ENCODE data around the gene SMARCA2.

Gene SMARCA2

GRCh38 chr9:2016408-2017330 lies 1.5 kb downstream of the SMARCA2 start:
- peak; percentile 68 to 83 for DNase-seq

DNA sequence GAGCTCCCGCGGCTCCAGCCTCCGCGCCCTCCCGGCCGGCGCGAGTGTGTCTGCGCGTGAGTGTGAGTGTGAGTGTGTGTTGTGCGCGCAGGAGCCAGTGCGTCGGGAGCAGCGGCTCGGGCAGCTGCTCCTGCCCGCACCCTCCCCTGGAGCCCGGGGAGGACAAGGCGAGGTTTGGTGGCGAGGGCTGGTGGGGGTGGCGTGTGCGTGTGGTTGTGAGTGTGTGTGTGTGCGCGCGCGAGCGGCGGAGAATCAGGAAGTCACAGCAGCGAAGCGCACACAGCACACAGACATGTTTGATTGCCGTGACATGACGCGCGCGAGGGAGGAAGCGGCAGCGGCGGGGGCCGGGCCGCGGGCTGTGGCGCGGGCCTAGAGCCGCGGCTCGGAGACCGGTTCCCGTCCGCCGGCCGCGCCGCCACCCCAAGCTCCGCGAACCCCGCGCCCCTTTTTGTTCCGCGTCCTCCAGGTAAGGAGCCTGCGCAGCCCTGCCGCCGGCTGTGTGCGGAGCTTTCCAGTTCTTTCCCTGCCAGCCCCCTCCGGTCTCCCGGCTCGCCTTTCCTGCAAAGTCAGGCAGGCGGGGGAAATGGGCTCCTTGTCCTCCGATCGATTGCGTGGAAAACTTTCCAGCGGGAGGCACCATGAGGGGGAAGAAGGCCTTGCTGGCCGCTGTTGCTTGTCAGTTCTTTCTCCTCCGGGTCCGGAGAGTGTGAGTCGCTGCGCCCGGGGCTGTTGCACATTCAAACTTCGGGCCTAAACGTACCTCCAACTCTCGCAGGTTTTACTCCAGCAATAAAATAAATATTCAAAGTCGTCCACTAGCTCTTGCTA lies 2.4 kb downstream of the SMARCA2 start:
- DNase-seq = peak; percentile 38 to 81

- DNase-seq = no peak
These were observed 3.1 kb downstream of the SMARCA2 start for GRCh38 chr9:2018162-2018643.

DNA sequence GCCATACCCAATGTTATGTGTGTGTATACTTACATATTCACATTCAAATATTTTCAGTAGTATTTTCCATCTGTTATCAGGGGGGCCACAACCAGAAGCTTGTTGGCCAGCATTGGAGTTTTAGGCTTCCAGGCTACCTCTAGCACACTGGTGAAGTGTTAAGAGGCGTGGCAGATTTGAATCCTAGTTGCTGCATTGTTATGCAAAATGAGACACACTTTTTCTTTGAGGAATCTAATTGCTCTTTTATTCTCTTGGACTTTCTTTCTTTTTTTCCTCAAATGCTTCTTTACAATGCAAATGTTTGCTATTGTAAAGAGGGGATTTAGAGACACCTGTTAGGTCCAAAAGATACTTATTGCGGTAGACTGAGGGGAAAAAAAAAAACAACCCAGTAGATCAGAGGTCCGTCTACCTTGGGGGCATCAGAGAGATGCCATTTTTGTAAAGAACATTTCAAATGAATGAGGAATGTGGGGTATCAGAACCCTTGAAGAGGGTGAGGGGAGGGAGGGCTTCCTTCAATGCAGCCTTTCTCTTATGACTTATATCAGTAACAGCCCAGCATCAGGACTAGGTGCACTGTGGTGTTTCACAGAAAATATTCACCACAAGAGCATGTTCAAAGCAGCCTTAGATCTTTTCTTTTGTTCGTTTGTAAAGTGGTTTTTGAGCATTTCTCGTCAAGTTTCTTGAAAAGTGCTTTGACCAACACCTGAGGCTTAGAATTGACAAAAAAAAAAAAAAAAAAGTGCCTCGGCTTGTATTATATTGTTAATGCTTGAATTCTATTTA lies 3.8 kb downstream of the SMARCA2 start:
- peak in 1 of 2 experiments; percentile 37 for DNase-seq

DNA sequence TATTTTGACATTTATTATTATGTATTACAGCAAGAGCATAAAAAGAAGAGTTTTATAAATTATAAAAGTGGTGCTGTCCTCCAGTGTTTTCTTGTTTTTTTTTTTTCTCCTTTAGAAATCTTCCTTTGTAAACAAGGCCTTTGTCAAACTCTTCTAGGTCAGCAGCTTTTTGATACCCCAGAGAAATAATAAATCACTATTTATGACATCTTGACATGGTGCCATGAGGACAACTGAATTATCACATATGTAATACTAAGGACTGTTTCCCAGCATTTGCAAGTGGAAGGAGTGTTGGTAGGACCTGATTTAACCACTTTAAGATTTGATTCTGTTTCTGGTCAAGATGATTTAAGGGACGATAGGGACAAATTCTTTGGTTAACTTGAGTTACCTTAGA lies 4.6 kb downstream of the SMARCA2 start:
- DNase-seq = no peak

DNA sequence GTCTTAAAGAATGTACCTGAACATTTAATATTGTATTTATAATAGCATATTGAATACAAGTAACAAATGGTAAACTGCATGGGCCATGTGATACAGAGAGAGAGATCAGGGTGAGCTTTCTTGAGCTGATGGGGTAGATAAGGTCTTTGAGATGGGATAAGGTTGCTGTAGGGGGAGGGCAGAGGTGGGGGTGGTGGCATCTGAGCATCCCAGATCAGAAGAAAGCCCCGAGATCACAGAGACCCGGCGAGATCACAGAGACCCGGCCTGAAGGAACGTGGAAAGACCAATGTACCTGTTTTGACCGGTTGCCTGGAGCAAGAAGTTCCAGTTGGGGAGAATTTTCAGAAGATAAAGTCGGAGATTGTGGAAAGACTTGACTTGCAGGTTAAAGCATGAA lies 6.6 kb downstream of the SMARCA2 start:
- DNase-seq = no peak

DNA sequence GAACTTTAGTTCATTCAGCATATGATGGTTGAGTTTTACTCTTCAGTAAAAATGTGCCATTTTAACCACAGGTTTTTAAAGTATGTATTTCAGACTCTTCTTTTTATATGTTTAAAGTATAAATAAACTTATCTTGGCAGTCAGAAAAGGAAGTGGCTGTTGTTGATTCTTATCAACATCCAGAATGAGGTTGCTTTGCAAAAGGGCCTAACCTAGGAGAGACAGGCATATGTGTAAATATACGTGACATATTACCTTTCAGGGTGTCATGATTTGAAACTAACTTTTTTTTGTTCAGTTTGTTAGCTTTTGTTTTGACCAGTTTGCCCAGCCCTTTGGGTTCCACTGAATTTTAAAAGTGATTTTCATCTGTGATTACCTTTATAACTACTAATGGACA lies 7.4 kb downstream of the SMARCA2 start:
- DNase-seq = no peak

DNA sequence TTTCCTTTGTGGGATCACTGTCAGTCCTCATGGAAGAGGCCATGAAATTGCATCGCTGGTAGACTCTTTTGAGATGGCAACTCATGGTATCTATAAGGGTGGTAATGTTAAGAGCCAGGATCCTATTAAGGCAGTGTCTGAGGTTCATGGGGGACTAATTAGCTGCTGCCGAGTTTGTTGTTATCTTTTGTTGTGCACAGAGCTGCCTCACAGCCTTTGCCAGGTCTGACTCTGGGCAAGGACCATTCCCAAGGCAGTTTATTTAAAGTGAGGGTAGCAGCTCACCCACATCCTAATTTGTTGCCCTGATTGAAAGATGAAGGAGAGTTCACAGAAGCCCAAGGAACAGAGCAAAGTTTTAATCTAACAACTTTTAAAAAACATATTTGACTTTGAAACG lies 7.9 kb downstream of the SMARCA2 start:
- DNase-seq = no peak

DNA sequence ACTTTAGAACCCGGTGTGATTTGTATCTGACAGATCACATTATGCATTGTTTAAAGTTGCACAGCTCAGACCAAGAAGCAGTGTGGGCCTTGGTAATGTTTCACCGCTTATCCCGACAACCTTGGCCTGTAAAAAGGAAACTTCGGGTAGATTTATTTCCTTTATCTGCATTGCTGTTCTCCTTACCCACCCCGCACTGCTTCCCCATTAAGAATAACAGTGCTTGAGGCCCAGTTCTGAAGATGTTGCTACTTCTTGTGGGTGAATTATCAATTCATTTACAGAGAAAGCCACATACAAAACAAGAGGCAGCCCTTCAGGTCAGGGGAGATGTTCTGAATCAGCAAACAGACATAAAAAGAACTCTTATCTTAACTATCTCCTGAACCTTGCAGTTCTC lies 8.4 kb downstream of the SMARCA2 start:
- no peak for DNase-seq

DNA sequence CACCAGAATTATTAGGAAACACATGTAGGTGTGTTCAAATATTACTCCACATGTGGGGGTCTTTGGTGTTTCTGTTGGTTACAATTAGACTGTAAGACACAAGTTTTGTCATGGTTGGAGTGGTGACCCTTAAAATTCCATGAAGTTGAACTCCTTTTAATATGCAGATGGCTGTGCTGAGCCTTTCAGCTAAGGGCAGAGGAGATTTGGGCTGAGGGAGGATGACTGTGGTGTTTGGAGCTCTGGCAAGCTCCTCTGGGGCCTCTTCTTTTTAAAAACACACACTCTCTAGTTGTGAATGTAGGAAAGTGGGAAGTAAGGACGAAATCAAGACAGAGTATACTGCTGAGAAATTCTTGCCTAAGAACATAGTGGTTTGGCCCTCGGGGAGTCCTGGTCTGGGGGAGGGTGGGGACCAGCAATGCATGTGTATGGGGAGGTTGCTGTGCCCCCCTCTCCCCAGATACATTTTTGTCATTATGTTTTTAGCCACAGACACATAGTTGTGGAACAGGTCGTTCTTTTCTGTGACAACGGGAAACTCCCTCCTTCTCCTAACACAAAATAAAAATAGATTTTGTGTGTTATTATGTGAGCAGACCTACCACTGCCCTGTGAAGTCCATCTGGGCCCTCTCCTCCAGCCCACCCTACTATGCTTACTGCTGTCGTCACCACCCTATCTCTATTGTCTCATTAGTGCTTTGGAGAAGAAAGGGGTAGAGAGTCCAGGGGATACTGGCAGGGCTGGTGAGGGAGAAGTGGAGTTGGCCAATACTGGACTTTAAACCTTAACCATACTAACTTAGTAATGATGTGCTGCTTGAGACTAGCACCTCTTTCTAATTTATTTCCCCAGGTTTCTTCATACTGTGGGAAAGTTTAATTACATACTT lies 10.0 kb downstream of the SMARCA2 start:
- no peak for DNase-seq

DNA sequence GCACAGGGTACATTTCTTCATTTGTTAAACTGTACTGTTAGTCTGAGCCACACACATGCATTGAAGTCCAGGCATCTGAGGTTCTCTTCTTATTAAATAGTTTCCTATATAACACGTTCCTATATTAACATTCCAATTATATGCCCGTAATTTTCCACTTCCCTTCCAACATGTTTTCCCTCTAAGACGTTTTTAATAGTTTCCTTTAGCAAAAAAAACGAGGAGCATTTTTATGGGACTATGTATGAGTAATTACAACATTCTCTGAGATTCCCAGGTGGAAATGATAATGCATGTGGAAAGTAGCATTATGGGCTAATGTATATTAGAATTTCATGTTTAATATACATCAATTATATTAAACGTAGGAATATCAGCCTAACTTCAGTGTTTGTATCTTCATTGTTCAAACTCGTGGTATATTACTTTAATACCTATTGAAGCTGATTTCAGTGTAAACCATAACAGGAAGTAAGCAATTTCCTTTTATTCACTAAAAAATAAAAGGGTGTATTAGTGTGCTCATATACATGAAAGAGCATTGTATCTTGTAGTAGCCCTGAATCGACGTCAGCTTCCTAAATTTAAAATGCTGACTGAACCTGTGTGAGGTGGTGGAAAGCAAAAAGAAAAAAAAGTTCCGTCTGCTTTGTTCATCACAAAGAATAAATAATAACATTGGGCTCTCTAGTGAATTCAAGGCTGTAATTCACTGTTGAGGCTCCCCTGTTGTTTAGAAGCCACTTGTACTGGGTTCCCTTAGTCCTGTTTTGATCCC lies 11.3 kb downstream of the SMARCA2 start:
- no peak for DNase-seq

- no peak for DNase-seq
These were observed 12.5 kb downstream of the SMARCA2 start for GRCh38 chr9:2027543-2028160.

- DNase-seq = no peak
These were observed 13.7 kb downstream of the SMARCA2 start for GRCh38 chr9:2028888-2029287.

GRCh38 chr9:2029666-2030170 lies 14.6 kb downstream of the SMARCA2 start:
- DNase-seq = no peak

DNA sequence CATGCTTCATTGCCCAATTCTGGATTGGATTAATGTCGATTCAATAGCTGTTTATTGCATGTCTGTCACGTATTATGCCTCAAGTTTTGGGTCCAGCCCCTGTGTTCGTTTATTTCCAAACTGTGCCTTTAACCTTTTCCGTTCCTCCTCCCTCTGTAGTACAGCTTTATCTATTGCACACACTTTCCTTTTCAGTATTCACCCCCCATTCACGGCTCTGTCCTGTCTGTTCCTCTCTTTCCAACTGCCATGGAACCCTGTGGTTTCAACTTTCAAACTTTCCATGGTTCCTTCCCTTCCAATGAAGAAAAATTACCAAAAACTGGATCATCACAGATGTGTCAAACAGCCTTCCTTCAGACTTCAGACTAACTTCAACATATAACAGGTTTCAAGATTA lies 17.1 kb downstream of the SMARCA2 start:
- no peak for DNase-seq

- DNase-seq = no peak
These were observed 21.7 kb downstream of the SMARCA2 start for GRCh38 chr9:2036844-2037243.

- no peak for DNase-seq
These were observed 24.4 kb downstream of the SMARCA2 start for GRCh38 chr9:2039294-2040180.

DNA sequence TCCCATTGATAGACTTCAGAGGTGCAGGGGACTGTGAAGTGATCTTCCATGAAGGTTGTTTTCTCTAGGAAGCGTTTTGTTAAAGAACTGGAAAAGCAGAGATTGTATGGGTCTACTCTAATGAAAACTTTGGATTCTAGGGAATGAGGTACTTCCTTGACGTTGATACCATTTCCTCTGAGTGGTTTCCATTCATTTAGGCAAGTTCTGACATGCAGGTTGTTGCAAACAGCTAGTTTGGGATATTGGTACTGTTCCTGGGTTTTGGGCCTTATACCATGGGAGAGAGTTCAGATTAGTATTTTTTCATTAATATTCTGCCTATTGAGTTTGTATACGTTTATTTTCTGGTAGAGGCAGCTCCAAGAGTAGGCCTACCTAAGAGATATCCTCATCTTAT lies 25.7 kb downstream of the SMARCA2 start:
- DNase-seq = no peak

GRCh38 chr9:2041736-2042135 lies 26.6 kb downstream of the SMARCA2 start:
- no peak for DNase-seq

Data from NCI-H526 (cell line).